SKM-1 treated with dmso at 0.1 percent for 144 hours (cell line): ENCODE measurements around the gene CHMP2B.
A peak's percentile ranks its signal among the peaks of the same experiment; 100 is the strongest.
"Not testable (repeated sequence)": the region's sequence is repeated elsewhere in the genome, so short reads cannot be mapped to it uniquely, and the experiment has no call there.

Source experiments
- DNase-seq: peaks from one replicate; lab custom pipeline; 2025; ENCODE audit not compliant: unreplicated experiment; lab: John Stamatoyannopoulos, UW

Gene CHMP2B

DNA sequence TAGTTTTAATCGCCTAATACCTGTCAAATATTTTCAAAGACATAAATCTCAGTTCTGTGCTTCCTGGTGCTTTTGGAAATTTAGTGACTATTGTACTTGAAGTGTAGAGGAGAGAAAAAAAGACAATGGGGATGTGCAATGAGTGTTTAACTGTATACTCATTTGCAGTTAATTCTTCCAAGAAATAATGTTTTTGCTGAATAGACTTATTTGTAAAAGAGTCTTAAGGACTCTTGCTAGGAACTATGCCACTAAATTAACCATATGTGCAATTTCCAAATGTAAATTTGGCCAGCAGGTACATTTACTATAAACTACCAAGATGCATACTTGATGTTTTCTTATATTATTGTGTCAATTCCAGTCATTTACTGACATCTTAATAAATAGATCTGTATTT, 2.0 kb downstream of the CHMP2B start:
- DNase-seq = no peak

DNA sequence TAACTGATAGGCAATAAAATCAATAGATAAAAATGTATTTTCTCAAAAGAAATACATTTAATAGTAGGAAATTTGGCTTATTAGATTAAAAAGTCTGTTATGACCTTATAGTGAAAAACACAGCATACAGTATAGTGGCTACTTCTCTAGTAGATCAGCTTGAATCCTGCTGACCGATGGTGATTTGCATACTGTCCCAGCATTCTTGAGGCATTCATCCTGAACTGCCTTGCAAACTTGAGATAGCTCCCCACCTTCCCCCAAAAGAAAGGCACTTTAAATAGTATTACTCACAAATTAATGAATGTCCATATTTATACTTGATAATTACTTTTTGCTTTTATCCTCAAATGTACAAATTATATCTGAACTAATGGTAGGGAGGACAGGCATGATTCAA, 6.7 kb downstream of the CHMP2B start:
- no peak for DNase-seq

DNA sequence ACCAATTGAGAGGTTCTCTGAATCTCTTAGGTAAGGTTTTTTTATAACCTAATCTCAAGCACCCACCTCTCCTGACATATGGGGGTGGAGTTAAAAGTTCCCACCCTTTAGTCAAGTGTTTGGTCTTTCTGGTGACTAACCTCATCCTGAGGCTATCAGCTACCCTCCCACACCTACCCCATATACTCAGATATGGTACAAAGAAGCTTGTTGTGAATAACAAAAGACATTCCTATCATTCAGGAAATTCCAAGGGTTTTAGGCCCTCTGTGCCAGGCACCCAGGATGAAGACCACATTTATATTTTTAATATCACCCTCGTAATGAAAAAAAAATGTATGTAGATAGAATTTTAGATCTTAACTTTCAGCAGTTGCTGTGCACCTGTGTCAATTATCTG, 9.0 kb downstream of the CHMP2B start:
- no peak for DNase-seq

DNA sequence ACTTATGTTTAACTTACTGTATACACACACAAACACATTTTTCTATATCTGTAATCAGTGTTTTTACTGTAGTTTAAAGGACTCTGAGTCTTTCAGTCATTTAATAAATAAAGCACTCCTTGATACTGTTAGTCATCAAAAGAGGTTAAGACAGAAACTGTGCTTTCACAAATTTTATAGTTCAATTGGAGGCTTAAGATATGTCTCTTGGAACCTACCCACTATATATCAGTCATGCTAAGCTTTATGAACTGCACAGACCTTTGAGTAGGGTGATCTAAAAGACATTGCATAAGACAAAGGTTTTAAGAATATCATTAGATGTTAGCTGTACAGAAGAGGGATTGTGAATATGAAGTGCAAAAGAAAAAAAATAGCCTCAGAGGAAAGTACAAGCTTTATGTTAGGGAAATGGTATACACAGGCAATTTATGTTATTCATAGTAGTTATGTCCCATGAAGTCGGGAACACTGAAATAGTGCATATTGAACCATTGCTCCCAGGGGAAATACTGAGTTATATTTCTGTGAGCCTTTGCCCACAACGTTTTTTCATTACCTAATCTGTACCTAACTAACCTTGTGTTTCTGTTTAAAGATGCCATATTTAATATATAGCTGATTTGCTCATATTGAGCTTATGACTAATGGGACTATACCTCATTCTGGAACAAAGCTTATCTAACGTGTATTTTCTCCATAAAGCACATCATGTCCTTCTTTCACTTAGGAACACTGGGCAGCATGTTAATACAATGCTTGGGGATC, 19.7 kb downstream of the CHMP2B start:
- no peak for DNase-seq

DNA sequence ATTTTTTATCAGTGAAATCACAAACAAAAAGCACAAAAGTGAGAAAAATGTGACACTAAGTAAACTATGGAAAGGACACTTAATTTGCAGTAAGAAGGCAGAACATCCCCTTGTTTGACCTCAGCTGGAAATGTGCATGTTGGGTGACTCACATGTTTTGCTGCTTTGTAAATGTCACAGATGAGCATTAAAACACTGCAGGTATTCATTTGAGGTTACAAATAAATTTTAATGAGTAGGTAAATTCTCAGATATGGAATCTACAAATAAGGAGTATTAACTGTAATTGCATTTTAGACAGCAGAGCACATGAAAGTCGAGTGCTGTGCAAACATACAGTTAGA, 20.3 kb downstream of the CHMP2B start:
- DNase-seq = no peak

DNA sequence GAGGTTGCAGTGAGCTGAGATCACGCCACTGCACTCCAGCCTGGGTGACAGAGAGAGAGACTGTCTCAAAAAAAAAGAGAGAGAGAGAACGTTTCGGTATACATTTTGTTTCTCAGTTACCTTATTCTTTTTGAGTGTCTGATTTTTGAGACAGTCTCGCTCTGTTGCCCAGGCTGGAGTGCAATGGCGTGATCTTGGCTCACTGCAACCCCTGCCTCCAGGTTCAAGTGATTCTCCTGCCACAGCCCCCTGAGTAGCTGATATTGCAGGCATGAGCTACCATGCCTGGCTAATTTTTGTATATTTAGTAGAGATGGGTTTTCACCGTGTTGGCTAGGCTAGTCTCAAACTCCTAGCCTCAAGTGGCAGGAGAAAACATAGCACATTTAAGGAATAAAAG, 21.1 kb downstream of the CHMP2B start:
- DNase-seq = not testable (repeated sequence)

DNA sequence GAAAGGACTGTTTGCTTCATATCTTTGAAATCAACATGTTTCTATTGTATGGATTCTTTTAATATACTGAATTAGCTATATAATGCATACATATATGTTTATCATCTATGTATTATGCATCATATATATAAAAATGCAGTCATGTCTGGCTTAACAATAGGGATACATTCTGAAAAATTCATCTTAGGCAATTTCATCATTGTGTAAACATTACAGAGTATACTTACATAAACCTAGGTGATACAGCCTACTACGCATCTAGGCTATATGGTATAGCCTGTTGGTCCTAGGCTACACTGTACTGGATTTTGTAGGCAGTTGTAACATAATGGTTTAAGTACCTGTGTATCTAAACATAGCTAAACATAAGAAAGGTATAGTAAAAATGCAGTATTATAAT, 21.7 kb downstream of the CHMP2B start:
- no peak for DNase-seq

DNA sequence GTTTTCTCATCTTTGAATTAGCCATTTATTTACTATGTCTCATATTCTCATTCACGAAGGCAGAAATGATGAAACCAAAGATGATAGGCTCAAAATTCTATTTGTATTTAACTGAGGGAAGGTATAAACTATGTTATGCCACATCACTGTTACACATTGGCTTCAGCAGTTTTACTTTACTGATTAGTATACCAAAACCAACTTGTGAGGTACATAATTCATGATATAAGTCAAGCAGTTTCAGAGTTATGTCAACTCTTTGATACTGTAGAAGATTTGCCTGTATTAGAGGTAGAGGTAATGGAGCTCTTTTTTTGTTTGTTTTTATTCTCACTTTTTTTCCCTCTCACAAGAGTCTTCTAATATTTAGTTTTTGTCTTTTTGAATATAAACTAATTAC, 22.9 kb downstream of the CHMP2B start:
- no peak for DNase-seq

DNA sequence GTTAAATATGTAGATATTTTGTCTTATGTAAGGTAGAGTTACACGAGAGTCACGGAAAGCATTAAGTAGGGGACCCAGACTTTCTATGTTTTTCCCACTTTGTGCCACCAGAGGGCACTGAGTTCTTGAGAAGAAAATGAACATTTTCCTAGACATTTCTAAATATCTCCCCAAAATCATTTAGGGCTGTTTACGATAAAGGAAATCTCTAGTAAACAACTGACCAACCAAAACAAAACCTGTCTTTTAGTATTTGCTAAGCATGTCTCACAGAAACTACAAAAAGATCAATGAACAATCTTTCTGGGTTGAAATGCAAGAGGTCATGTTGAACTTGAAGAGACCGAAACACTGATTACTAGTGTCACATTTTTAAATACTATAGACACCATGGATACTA, 33.2 kb downstream of the CHMP2B start:
- peak; percentile 27 for DNase-seq

DNA sequence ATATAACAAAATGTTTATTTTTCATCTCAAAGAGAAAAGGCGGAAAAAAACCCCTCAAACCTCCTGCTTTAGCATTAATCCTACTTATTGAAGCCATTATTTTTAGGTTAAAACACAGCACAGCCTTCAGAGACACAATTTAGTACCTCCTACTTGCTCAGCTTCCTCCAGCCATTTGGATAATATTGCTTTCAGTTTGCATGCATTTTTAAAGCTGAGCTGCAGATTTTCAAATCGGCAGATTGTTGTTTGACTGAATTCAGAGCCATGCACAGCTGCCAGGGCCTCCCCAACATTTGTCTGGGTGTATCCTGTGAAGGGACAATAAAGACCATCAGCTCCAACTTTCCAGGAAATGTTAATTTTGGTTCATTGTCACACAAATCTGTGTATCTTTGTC, 34.8 kb downstream of the CHMP2B start:
- no peak for DNase-seq

DNA sequence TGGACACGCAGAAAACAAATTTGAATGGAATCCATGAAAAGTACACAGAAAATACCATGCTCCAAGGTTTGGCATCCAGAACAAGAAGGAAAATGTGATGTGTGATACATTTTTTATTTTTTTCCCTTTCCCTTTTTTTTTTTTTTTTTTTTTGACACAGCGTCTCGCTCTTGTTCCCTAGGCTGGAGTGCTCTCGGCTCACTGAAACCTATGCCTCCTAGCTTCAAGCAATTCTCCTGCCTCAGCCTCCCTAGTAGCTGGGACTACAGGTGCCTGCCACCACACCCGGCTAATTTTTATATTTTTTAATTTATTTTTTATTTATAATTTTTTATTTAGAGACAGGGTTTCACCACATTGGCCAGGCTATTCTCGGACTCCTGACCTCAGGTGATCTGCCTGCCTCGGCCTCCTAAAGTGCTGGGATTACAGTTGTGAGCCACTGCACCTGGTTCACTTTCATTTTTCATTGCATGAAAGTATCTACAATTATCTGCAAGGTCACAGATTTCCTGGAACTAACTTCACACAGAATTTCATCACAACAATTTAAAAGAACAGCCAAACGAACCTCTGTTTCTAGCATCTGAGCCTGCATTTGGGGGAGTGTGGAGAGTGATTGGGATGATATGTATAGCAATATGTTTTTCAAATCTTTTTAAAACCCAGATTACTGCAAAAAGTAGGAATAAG, 41.0 kb downstream of the CHMP2B start:
- no peak for DNase-seq

DNA sequence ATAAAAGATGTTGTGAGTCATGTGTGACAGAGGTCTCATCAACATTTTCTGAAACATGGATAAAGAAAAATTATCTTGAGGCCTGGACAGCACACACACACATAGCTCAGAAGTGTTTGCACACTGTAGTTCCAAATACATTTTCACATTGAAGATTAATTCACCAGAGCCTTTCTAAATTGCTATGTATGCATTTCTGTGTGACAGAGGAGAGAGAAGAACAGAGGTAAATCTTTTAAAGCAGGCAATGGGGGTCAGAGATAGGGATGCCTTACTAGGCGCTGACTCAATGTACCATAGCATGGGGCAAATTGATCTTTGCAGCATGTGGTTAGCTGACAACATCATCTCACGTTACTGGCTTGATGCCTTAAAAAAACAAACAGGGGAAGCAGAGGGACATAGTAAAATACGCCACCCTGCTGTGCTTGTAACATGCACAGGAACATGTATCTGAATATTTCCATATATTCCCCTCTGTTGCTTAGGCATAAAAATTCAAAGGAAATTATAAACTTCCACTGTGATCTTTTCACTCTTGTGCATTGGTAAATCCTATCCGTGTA, 41.6 kb downstream of the CHMP2B start:
- no peak for DNase-seq

DNA sequence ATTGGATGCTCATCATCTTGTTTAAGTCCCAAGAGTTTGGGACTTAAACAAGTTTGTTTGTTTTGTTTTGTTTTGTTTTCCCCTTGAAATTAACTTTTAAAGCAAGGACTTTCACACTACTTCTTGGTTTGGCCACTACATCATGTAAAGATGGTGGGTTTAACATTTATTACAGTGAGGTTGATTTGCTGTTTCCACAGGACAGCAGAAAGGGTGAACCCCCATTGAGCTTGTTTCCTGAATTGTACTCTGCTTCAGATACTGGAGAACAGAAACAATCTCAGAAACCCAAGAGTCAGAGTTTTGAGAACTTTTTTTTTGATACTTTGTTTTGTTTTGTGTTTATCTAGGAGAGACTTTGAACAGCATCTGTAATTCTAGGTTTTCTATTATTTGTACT, 42.6 kb downstream of the CHMP2B start:
- no peak for DNase-seq

DNA sequence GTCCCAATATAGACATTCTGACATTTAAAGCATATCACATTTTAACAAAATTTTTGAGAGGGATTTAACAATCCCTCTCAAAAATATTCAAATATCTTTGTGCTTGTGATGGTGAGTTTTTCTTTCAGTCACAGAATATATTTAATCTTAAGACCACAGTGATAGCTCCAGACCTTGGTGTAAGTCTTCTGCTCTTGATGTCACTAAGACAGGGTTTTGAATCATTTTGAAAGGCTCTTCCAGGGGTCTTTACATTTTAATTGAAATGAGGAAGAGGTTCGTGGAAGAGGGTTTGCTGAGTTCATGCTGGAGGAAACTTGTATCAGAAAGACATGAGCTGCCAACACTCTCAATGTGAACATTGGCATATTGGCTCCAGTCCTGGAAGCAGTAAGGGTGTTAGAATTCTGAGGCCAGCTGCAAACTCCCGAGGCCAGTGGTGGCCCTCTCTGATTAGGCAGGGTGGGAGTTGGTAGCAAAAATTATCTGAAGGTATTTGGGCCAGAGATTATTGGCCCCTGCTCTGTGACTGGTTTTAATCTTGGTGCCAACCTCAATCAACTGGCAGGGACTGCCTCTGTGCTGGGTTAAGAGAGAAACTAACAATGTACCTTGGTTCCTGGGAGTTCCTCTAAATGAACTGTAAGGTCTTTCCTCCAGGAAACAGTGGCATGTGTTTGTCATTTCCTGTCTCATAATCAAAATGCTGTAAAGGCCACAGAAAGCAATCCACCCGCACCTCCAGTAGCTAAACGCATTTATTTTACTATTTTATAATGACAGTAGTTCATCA, 44.0 kb downstream of the CHMP2B start:
- DNase-seq = peak; percentile 17

DNA sequence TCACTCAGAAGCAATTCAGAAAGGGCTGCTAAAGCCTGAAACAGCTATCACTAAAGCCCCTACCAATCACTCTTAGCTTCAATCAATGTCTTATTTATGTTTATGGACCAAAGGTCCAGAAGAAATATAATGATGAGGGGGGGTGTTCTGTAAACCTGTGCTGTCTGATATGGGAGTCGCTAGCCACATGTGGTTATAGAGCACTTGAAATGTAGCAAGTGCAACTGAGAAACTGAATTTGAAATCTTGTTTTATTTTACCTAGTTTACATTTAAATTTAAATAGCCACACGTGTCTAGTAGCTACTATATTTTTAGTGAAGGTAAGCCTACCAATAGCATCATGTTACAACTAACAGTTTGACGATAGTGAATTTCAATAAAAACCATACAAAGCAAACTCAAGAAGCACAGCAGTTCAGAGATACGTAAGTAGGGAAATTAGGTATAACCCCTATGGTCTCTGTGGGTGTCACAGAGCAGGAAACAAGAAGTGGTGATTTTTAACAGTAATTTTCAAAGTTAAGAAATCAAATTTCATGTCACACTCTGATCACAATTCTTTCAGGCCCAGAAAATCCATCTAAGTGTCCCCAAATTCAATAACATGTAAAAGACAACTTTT, 45.7 kb downstream of the CHMP2B start:
- no peak for DNase-seq

DNA sequence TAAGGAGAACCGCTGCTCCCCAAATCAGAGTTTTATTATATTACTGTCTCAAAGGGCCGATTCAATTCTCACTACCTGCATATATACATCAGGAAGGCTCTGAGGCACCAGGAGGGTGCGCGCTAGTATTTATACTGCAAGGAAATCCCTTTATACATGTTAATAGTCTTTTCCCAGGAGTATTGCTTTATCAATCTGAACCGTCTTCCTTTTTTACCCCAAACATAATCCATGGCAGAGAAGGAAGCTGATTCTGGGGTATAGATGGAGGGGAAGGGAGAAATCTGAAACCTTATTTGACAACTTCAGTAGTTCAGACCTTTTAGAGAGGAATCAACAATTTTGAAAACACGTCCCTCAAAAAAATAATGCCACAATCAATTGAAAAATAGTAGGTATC, 49.4 kb downstream of the CHMP2B start, which contains the start of gene POU1F1:
TSS of gene POU1F1 (minus strand) at position 101 of the 400 bp plus-strand sequence. CDS start 122 bp downstream, outside the sequence.
- DNase-seq = no peak

DNA sequence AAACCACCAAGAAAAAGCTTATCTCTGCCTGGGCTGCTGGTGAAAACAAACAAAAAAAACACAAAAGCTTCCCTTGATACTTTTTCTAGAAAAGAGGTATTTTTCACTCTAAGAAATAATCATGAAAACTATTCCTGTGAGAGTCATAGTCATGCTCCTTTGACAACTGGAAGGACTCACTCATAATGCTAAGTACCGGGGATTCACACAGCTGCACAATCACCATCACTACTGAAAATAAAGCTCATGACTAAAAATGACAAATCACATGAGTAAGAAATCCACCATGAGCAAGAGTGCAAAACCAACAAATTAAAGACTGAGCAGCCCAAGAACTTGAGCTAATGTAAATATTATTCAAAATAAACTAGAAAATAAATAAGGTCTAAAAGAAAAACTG, 59.9 kb downstream of the CHMP2B start:
- no peak for DNase-seq

DNA sequence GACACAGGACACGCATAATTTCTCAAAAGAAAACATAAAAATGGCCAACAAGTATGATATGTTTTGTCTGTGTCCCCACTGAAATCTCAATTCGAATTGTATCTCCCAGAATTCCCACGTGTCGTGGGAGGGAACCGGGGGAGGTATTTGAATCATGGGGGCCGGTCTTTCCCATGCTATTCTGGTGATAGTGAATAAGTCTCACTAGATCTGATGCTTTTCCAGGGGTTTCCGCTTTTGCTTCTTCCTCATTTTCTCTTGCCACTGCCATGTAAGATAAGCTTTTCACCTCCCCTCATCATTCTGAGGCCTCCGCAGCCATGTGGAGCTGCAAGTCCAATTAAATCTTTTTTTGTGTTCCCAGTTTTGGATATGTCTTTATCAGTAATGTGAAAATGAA, 61.3 kb downstream of the CHMP2B start:
- DNase-seq = no peak

DNA sequence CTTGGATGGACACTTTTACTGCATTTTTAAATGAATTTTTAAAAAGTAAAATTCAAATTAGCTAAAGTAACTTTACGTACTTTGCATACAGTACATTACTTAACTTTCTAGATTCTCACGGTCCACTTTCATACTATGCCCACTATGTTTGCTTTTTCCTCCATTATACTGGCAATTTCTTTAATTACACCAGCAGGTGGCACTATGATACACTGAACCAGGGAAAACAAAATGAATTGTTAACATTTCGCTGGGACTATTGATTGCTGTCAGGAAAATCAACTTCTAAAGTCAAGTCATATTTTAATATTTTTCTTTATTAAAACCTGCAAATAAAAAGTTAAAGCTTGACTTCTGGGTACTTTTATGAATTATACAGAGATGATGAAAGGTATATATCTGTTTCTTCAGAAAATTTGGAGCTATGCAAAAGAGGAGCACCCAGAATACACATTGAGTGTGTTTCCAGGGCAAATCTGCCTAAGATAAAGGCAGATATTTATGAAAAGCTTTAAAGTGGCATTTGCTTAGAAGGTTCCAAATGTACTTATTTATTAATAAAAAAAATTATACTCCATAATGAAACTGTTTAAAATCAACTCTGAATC, 71.1 kb downstream of the CHMP2B start:
- peak; percentile 25 for DNase-seq

DNA sequence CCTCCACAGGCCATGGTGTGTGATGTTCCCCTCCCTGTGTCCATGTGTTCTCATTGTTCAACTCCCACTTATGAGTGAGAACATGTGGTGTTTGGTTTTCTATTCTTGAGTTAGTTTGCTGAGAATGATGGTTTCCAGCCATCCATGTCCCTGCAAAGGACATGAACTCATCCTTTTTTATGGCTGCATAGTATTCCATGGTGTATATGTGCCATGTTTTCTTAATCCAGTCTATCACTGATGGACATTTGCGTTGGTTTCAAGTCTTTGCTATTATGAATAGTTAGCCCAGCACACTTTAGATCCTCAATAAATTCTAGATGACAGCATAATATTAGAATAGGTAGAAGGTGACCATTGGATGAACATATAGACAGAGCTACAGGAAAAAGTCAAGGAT, 77.9 kb downstream of the CHMP2B start:
- not testable (repeated sequence) for DNase-seq
